ENCODE results near the gene CCDC146.

GRCh38 chr7:77316219-77316978 lies 194.0 kb downstream of the CCDC146 start:
- TF ChIP-seq BCL3 (CRISPR knock-in tag; IDR thresholded peaks at IDR 0.05) = no peak
- no peak for TF ChIP-seq ZBTB14 (CRISPR knock-in tag; IDR thresholded peaks at IDR 0.05)
- no peak for TF ChIP-seq ZNF10 (CRISPR knock-in tag; IDR thresholded peaks at IDR 0.05; ENCODE audit: borderline replicate concordance, low read depth)
- TF ChIP-seq KMT2A (CRISPR knock-in tag; IDR thresholded peaks at IDR 0.05) = no peak
- no peak for TF ChIP-seq ZNF318 (CRISPR knock-in tag; IDR thresholded peaks at IDR 0.05)
- TF ChIP-seq KIAA2018 (CRISPR knock-in tag; IDR thresholded peaks at IDR 0.05; ENCODE audit: borderline replicate concordance) = no peak
- TF ChIP-seq CTCF (CRISPR knock-in tag; IDR thresholded peaks at IDR 0.05) = no peak
- TF ChIP-seq ZNF431 (CRISPR knock-in tag; IDR thresholded peaks at IDR 0.05; ENCODE audit: borderline replicate concordance, low read depth) = no peak
- TF ChIP-seq ELF4 (CRISPR knock-in tag; IDR thresholded peaks at IDR 0.05; ENCODE audit: borderline replicate concordance) = no peak
- no peak for TF ChIP-seq SIN3A (IDR thresholded peaks at IDR 0.05; ENCODE audit: borderline replicate concordance, low read depth, low read length)
- no peak for TF ChIP-seq NRL (CRISPR knock-in tag; IDR thresholded peaks at IDR 0.05; ENCODE audit: borderline replicate concordance)
